ENCODE measurements around the gene ABHD6. TPM values are rescaled to one million over a fixed set of nuclear protein-coding genes. Genes with fewer than 3 reads are reported as not detected.
"Not testable (repeated sequence)": the region's sequence is repeated elsewhere in the genome, so short reads cannot be mapped to it uniquely, and the experiment has no call there.

ABHD6 gene
- total RNA-seq, 4 donors from 2014 or later, result 36.5 to 69.7 (median 51.1) TPM

DNA sequence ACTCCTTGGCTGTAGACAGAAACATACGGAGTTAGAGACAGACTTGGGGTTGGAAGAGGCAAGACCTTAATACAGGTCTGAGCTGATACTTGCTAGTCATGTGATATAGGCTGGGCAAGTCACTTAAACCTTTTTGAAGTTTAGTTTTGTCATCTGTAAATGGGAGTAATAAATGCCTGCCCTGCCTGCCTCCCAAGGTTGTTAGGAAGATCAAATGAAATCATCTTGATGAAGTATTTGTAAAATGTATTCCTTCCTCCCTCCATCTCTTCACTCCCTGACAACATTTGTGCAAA, 98.0 kb downstream of the ABHD6 start:
- TF ChIP-seq POLR2A (IDR thresholded peaks at IDR 0.05), result no peak
- TF ChIP-seq, protein P1, sequence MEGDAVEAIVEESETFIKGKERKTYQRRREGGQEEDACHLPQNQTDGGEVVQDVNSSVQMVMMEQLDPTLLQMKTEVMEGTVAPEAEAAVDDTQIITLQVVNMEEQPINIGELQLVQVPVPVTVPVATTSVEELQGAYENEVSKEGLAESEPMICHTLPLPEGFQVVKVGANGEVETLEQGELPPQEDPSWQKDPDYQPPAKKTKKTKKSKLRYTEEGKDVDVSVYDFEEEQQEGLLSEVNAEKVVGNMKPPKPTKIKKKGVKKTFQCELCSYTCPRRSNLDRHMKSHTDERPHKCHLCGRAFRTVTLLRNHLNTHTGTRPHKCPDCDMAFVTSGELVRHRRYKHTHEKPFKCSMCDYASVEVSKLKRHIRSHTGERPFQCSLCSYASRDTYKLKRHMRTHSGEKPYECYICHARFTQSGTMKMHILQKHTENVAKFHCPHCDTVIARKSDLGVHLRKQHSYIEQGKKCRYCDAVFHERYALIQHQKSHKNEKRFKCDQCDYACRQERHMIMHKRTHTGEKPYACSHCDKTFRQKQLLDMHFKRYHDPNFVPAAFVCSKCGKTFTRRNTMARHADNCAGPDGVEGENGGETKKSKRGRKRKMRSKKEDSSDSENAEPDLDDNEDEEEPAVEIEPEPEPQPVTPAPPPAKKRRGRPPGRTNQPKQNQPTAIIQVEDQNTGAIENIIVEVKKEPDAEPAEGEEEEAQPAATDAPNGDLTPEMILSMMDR (IDR thresholded peaks at IDR 0.05), result no peak
- WGBS, 2 donors, result 14 to 23% methylated on average over 1 of the region's 1 CpG
- intact Hi-C loops (cut with DNase I; ENCODE audit: low total_unique reads), result no loop called here
- no peak for DNase-seq (ENCODE audit: low spot score in 2 of 2)
- no peak overlapping the region for H3K4me3 ChIP-seq (ENCODE audit: low read depth, poor library complexity, severe bottlenecking)

DNA sequence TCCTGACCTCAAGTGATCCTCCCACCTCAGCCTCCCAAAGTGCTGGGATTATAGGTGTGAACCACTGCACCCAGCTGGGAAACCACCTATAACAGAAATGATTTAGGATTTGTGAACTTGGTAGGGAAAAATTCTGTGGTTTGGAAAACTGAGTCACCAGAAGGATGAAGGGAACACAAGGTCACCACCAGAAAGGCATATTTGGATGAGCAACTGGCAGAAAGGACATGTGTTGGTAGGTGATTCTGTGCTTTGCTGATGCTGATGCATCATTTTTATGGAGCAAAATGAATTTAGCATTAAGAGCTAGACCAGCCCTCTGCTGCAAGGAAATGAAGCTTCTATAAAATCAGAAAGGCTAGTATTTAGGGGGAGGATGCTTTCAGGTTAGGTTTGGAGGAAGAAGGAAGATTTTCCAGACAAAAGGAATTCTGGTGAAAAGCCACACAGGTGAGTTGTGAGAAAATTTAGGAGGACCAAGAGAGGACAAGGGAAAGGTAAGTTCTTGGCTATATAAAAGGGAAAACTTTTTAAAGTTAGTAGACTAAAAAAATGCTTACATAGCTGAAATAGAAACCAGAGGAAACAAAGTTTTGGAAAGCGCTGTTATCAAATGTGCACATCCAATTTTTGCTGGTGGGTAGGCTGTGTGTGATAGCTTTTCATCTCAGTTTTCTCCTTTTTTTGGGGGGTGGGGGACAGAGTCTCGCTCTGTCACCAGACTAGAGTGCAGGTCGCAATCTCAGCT, 98.7 kb downstream of the ABHD6 start:
- no peak for DNase-seq (ENCODE audit: low spot score in 2 of 2)
- no peak overlapping the region for H3K4me3 ChIP-seq (ENCODE audit: low read depth, poor library complexity, severe bottlenecking)
- TF ChIP-seq POLR2A (IDR thresholded peaks at IDR 0.05), result no peak
- TF ChIP-seq, protein P1 (IDR thresholded peaks at IDR 0.05), result no peak
- WGBS, 2 donors, result 93 to 96% methylated on average over 3 of the region's 3 CpGs
- intact Hi-C loops (cut with DNase I; ENCODE audit: low total_unique reads), result no loop called here

DNA sequence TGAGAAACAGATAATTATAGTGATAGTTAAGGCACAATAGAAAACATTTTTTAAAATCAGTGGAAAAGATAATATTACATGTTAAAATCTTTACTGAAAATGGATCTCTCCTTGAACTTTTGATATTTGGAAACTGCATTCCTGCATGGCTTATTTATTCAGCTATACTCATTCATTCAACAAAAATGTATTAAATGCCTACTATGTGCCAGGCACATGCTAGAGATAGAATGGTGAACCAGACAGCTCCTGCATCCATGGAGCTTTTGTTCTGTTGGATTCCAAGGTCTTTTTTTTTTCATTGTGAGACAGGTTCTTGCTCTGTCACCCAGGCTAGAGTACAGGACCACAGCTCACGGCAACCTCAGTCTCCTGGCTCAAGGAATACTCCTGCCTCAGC, 99.6 kb downstream of the ABHD6 start:
- 96 to 100% methylated on average over 1 of the region's 1 CpG for WGBS, 2 donors
- TF ChIP-seq, protein P1 (IDR thresholded peaks at IDR 0.05), result no peak
- TF ChIP-seq POLR2A (IDR thresholded peaks at IDR 0.05), result no peak
- intact Hi-C loops (cut with DNase I; ENCODE audit: low total_unique reads), result no loop called here
- DNase-seq (ENCODE audit: low spot score in 2 of 2), result no peak
- no peak overlapping the region for H3K4me3 ChIP-seq (ENCODE audit: low read depth, poor library complexity, severe bottlenecking)

DNA sequence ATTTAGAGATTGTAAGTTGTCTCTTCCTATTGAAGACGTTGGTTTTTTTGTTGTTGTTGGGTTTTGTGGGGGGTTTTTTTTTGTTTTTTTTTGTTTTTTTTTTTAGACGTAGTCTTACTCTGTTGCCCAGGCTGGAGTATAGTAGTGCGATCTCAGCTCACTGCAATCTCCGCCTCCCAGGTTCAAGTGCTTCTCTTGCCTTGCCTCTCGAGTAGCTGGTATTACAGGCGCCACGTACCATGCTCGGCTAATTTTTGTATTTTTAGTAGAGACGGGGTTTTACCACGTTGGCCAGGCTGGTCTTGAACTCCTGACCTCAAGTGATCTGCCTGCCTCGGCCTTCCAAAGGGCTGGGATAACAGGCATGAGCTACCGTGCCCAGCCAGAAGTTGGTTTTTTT, 101.6 kb downstream of the ABHD6 start:
- DNase-seq (ENCODE audit: low spot score in 2 of 2); H3K4me3 ChIP-seq (ENCODE audit: low read depth, poor library complexity, severe bottlenecking); intact Hi-C loops (cut with DNase I; ENCODE audit: low total_unique reads): not testable (repeated sequence)
- WGBS, 2 donors, result 89 to 93% methylated on average over 12 of the region's 12 CpGs

DNA sequence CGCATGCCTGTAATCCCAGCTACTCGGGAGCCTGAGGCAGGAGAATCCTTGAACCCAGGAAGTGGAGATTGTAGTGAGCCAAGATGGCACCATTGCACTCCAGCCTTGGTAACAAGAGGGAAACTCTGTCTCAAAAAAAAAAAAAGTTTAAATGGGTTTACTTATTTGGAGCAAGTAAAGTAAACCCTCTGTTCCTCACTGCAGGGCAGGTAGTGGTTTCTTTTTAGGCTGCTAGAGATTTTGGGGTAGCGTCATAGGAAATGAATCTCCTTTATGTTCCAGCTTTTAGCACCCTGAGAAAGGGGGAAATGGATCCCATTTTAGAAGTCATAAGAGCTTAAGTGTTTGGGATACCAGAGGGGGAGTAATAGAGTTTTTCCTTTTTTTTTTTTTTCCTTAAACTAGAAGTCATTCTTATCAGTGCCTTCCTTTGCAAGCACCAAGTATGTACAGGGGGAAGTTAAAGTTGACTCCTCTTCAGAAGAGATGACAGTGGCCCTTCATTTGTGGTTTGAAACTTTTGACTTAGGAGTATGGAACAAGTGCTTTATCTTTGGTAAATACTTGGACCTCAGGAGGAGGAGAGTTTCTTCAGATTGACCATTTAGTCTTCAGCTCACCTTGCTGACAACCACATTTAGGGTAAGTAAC, 103.1 kb downstream of the ABHD6 start:
- no peak overlapping the region for H3K4me3 ChIP-seq (ENCODE audit: low read depth, poor library complexity, severe bottlenecking)
- WGBS, 2 donors, result 93 to 96% methylated on average over 3 of the region's 3 CpGs
- no peak for DNase-seq (ENCODE audit: low spot score in 2 of 2)
- no peak for TF ChIP-seq POLR2A (IDR thresholded peaks at IDR 0.05)
- TF ChIP-seq, protein P1 (IDR thresholded peaks at IDR 0.05), result no peak
- intact Hi-C loops (cut with DNase I; ENCODE audit: low total_unique reads), result no loop called here

DNA sequence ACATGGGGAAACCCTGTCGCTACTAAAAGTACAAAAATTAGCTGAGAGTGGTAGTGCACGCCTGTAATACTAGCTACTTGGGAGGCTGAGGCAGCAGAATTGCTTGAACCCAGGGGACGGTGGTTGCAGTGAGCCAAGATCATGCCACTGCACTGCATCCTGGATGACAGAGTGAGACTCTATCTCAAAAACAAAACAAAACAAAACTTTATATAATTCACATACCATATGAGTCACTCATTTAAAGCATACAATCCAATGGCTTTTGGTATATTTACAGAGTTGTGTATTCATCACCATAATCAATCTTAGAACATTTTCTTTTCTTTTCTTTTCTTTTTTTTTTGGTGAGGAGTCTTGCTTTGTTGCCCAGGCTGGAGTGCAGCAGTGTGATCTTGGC, 103.8 kb downstream of the ABHD6 start:
- WGBS, 2 donors, result 93 to 97% methylated on average over 3 of the region's 3 CpGs
- no peak for TF ChIP-seq POLR2A (IDR thresholded peaks at IDR 0.05)
- TF ChIP-seq, protein P1 (IDR thresholded peaks at IDR 0.05), result no peak
- H3K4me3 ChIP-seq (ENCODE audit: low read depth, poor library complexity, severe bottlenecking), result no peak overlapping the region
- no peak for DNase-seq (ENCODE audit: low spot score in 2 of 2)
- intact Hi-C loops (cut with DNase I; ENCODE audit: low total_unique reads), result no loop called here
